GM21390 (cell line): Measurements from ENCODE around the gene ZKSCAN1.
"Not testable (repeated sequence)": the region's sequence is repeated elsewhere in the genome, so short reads cannot be mapped to it uniquely, and the experiment has no call there.

Experiments used
- ATAC-seq: cut with Tn5 transposase; IDR thresholded peaks from one replicate; pipeline ENCODE4 v1.9.1; 2021; ENCODE audit not compliant: unreplicated experiment

Gene ZKSCAN1

DNA sequence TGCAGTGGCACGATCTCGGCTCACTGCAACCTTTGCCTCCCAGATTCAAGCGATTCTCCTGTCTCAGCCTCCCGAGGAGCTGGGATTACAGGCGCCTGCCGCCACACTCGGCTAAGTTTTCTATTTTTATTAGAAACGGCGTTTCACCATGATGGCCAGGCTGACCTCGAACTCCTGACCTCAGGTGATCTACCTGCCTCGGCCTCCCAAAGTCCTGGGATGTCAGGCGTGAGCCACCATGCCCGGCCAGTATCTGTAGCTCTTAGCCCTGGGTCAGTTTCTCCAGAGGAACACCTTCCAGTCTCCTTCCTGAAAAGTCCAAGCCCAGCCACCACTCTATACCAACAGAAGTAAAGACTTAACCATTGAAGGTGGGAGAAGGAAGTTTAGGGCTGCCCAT is 15.2 kb upstream of the ZKSCAN1 start:
- no peak for ATAC-seq

DNA sequence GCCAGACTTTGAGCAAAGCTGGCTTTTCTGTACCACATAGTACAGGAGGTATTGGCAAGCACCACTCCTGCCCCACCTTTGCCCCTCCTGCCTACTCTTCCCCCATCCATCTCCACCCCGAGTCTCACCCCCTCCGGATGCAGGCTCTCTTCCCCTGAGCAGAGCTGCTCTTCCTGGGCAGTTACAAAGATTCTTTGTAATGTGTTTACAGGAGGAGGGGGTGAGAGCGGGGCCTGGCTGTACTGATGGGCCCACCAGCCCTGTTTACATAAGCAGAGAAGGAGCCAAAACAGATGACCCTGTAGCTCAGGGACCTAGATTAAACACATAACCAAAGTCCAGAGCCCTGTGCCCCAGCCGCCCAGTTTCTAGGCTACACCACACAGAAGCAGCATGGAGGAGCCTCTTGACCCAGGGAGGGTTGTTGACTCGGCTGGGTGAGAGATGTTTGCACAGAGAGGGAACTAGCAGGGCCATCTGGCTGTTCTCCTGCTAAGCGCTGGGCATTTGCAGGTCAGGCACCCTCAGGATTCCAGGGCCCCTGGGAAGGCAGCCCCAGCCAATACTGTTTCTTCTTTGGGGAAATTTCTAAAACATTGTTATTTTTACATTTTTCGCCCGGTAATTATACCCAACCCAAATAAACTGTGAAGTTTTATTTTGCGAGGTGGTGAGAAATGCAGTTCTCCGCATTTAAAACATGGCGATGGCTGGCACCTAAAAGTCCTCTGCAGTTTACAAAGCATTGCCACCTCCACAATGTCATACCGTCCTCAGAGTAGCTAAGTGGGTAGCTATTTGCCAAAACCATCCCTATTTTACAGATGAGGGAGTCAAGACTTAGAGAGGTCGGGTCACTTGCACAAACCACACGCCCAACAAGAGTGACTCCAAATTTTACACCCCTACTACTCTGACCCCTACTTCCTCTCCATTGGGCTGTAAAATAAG is 11.4 kb upstream of the ZKSCAN1 start:
- no peak for ATAC-seq

DNA sequence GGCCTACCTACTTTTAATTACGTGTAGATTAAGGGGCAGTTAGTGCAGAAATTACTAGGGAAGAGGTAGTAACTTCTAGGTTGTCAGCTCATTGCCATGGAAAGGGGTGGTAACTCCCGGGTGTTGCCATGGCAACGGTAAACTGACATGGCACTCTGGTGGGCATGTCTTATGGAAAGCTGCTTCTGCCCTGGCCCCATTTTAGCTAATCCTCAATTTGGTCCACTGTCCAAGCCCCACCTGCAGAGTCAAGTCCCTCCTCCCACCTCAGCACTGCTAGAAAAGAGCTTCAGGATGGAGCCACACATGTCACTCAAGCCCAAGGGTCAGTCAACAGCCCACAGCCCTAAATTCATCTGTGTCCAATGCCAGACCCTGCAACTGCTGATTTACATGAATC is 7.5 kb upstream of the ZKSCAN1 start:
- no peak for ATAC-seq

DNA sequence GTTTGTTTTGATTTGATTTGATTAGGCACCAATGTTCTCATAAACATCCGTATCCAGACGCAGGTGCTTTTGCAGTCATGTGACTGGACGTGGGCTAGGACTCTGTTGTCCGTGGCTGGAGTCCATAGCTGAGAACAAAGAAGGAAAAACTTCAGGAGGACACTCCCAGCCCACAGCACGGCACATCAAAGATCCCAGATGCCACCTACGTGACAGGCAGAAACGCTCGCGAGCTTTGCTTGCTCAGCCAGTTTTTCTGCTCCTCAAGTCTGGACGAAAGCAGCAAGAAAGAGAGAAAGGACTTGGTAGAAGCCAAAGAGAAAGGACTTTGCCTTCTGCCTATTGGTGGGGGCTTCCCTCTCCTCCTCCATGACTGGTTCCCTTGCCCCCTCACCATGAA is 6.9 kb upstream of the ZKSCAN1 start:
- no peak for ATAC-seq

- ATAC-seq: not testable (repeated sequence)
Measured at GRCh38 chr7:100009952-100010351, 5.4 kb upstream of the ZKSCAN1 start.

- ATAC-seq: no peak
Measured at GRCh38 chr7:100010901-100011300, 4.5 kb upstream of the ZKSCAN1 start.

GRCh38 chr7:100011516-100011915 is 3.9 kb upstream of the ZKSCAN1 start:
- no peak for ATAC-seq

- ATAC-seq: not testable (repeated sequence)
Measured at GRCh38 chr7:100012385-100013327, 2.7 kb upstream of the ZKSCAN1 start.

- no peak for ATAC-seq
Measured at GRCh38 chr7:100013328-100013676, 2.1 kb upstream of the ZKSCAN1 start.

GRCh38 chr7:100016215-100016901 is 962 bp downstream of the ZKSCAN1 start:
- no peak for ATAC-seq

- no peak for ATAC-seq
Measured at GRCh38 chr7:100017300-100017699, 1.9 kb downstream of the ZKSCAN1 start.

GRCh38 chr7:100017875-100018274 is 2.5 kb downstream of the ZKSCAN1 start:
- ATAC-seq: no peak

DNA sequence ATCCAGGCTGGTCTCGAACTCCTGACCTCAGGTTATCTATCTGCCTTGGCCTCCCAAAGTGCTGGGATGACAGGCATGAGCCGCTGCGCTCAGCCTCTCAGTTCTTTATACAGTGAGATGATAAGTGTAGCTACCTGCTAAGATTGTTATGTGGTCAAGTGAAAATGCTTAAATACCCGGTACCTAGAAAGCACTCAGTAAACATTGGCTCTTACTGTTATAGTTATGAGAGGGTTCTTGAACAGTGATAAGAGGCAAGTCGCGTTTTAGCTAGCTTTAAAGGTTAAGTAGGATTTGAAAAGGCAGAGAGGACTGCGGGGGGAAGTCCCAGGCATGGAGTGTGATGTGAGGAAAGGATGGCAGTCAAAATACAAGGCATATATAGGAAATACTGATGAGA is 4.5 kb downstream of the ZKSCAN1 start:
- no peak for ATAC-seq

- ATAC-seq: no peak
Measured at GRCh38 chr7:100021297-100021696, 5.9 kb downstream of the ZKSCAN1 start.

- ATAC-seq: no peak
Measured at GRCh38 chr7:100022621-100023020, 7.2 kb downstream of the ZKSCAN1 start.

DNA sequence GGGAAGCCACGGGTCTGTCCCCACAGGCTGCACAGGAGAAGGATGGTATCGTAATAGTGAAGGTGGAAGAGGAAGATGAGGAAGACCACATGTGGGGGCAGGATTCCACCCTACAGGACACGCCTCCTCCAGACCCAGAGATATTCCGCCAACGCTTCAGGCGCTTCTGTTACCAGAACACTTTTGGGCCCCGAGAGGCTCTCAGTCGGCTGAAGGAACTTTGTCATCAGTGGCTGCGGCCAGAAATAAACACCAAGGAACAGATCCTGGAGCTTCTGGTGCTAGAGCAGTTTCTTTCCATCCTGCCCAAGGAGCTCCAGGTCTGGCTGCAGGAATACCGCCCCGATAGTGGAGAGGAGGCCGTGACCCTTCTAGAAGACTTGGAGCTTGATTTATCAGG is 8.1 kb downstream of the ZKSCAN1 start:
- ATAC-seq: no peak

DNA sequence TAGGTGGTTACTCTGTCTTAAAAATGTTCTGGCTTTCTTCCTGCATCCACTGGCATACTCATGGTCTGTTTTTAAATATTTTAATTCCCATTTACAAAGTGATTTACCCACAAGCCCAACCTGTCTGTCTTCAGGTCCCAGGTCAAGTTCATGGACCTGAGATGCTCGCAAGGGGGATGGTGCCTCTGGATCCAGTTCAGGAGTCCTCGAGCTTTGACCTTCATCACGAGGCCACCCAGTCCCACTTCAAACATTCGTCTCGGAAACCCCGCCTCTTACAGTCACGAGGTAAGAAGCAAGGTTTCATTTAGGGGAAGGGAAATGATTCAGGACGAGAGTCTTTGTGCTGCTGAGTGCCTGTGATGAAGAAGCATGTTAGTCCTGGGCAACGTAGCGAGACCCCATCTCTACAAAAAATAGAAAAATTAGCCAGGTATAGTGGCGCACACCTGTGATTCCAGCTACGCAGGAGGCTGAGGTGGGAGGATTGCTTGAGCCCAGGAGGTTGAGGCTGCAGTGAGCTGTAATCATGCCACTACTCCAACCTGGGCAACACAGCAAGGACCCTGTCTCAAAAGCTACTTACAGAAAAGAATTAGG is 8.7 kb downstream of the ZKSCAN1 start:
- no peak for ATAC-seq

GRCh38 chr7:100027197-100027596 is 11.8 kb downstream of the ZKSCAN1 start:
- ATAC-seq: no peak

DNA sequence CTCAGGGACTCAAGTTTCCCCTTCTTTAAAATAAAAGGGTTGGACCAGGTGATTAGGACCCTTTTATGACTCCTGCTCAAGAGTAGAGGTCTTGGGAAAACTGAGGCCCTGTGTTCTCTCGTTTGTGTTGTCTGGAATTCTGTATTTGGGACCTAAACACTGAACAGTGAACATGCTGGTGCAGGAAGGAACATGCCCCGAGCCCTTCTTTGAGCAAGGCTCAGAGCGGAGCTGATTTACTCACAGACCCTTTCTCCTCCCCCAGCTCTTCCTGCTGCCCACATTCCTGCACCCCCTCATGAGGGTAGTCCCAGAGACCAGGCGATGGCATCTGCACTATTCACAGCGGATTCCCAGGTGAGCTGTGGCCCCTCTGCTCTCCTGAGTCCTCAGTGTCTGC is 14.2 kb downstream of the ZKSCAN1 start:
- ATAC-seq: no peak

DNA sequence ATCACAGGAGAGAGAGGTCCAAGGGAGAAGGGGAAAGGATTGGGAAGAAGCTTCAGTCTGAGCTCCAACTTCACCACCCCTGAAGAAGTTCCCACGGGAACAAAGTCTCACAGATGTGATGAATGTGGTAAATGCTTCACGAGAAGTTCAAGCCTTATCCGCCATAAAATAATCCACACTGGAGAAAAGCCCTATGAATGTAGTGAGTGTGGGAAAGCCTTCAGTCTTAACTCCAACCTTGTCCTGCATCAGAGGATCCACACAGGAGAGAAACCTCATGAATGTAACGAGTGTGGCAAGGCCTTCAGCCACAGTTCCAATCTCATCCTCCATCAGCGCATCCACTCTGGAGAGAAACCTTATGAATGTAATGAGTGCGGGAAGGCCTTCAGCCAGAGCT is 18.1 kb downstream of the ZKSCAN1 start:
- no peak for ATAC-seq
